Measurements from ENCODE around the gene ANKFN1. TPM values are rescaled to one million over a fixed set of nuclear protein-coding genes. Genes with fewer than 3 reads are reported as not detected.

The ANKFN1 gene
- total RNA-seq, 3 donors from 2014 or later: 0.22 to 1.4 (median 0.60) TPM

- ATAC-seq (no peak), DNase-seq (no peak)
- no peaks in the 10 kb centered on the region for H3K4me1 ChIP-seq (ENCODE audit: low read depth)
- intact Hi-C loops (cut with DNase I, micrococcal nuclease): no loop called here
- no peaks in the 10 kb centered on the region for H3K36me3 ChIP-seq (ENCODE audit: low read depth)
- H3K4me3 ChIP-seq: no peak overlapping the region
- H3K9me3 ChIP-seq: no peaks in the 10 kb centered on the region
- TF ChIP-seq, protein P1, sequence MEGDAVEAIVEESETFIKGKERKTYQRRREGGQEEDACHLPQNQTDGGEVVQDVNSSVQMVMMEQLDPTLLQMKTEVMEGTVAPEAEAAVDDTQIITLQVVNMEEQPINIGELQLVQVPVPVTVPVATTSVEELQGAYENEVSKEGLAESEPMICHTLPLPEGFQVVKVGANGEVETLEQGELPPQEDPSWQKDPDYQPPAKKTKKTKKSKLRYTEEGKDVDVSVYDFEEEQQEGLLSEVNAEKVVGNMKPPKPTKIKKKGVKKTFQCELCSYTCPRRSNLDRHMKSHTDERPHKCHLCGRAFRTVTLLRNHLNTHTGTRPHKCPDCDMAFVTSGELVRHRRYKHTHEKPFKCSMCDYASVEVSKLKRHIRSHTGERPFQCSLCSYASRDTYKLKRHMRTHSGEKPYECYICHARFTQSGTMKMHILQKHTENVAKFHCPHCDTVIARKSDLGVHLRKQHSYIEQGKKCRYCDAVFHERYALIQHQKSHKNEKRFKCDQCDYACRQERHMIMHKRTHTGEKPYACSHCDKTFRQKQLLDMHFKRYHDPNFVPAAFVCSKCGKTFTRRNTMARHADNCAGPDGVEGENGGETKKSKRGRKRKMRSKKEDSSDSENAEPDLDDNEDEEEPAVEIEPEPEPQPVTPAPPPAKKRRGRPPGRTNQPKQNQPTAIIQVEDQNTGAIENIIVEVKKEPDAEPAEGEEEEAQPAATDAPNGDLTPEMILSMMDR (IDR thresholded peaks at IDR 0.05): no peak
These were observed 53.1 kb downstream of the ANKFN1 start for GRCh38 chr17:56206351-56206750.

DNA sequence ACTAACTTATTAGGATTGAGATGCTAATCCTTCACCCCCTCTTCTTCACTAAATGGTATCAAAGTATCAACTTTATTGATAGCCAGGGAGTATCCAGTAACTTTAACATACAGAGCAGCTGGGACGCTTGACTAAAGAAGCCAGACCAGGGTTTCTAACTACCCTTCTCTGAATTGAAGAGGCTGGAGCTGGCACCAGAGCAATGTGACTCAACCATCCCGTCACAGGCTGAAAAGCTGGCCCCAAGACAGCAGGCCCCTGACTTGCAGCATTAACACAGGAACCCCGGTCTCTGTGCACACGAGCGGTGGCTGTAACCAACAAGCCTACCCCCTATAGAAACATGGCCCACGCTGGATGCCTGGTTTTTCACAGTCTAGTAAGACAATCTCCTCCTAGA lies 59.8 kb downstream of the ANKFN1 start:
- TF ChIP-seq, protein P1 (IDR thresholded peaks at IDR 0.05): no peak
- no peak for ATAC-seq
- H3K9me3 ChIP-seq: no peaks in the 10 kb centered on the region
- no peaks in the 10 kb centered on the region for H3K4me1 ChIP-seq (ENCODE audit: low read depth)
- no peak overlapping the region for H3K4me3 ChIP-seq
- intact Hi-C loops (cut with DNase I, micrococcal nuclease): no loop called here
- no peaks in the 10 kb centered on the region for H3K36me3 ChIP-seq (ENCODE audit: low read depth)
- DNase-seq: peak in 1 of 3 donors; percentile 19

GRCh38 chr17:56217921-56218320 lies 64.6 kb downstream of the ANKFN1 start:
- ATAC-seq: no peak
- H3K9me3 ChIP-seq: no peaks in the 10 kb centered on the region
- H3K4me1 ChIP-seq (ENCODE audit: low read depth): no peaks in the 10 kb centered on the region
- no peaks in the 10 kb centered on the region for H3K36me3 ChIP-seq (ENCODE audit: low read depth)
- no peak overlapping the region for H3K4me3 ChIP-seq
- intact Hi-C loops (cut with DNase I, micrococcal nuclease): no loop called here
- no peak for DNase-seq
- TF ChIP-seq, protein P1 (IDR thresholded peaks at IDR 0.05): no peak

GRCh38 chr17:56222255-56222654 lies 69.0 kb downstream of the ANKFN1 start:
- ATAC-seq: no peak
- H3K4me3 ChIP-seq: no peak overlapping the region
- intact Hi-C loops (cut with DNase I, micrococcal nuclease): no loop called here
- H3K4me1 ChIP-seq (ENCODE audit: low read depth): no peaks in the 10 kb centered on the region
- no peak for DNase-seq
- H3K9me3 ChIP-seq: no peaks in the 10 kb centered on the region
- H3K36me3 ChIP-seq (ENCODE audit: low read depth): no peaks in the 10 kb centered on the region
- TF ChIP-seq, protein P1 (IDR thresholded peaks at IDR 0.05): no peak

- intact Hi-C loops (cut with DNase I, micrococcal nuclease): no loop called here
- ATAC-seq: no peak
- Histone ChIP-seq H3K4me3 (no peak overlapping the region), H3K9me3 (no peaks in the 10 kb centered on the region), H3K4me1 (ENCODE audit: low read depth) (no peaks in the 10 kb centered on the region), H3K36me3 (ENCODE audit: low read depth) (no peaks in the 10 kb centered on the region)
- TF ChIP-seq, protein P1 (IDR thresholded peaks at IDR 0.05): no peak
- no peak for DNase-seq
These were observed 77.4 kb downstream of the ANKFN1 start for GRCh38 chr17:56230660-56231059.

GRCh38 chr17:56231252-56231651 lies 78.0 kb downstream of the ANKFN1 start:
- Histone ChIP-seq H3K4me3 (no peak overlapping the region), H3K4me1 (ENCODE audit: low read depth) (no peaks in the 10 kb centered on the region), H3K9me3 (no peaks in the 10 kb centered on the region), H3K36me3 (ENCODE audit: low read depth) (no peaks in the 10 kb centered on the region)
- no peak for DNase-seq
- ATAC-seq: no peak
- intact Hi-C loops (cut with DNase I, micrococcal nuclease): no loop called here
- TF ChIP-seq, protein P1 (IDR thresholded peaks at IDR 0.05): no peak
